Fibroblast of mammary gland (primary cell): ENCODE measurements around the gene SYNE1.
A peak's percentile ranks its signal among the peaks of the same experiment; 100 is the strongest.

Experiments used
- DNase-seq: peaks from one replicate; pipeline ENCODE4 v3.0.0-alpha.2; 2010; ENCODE audit warnings: low read depth
- H3K4me3 ChIP-seq: 2 replicates; pipeline ENCODE4 v1.5.1; 2011; ENCODE audit warnings: low read depth, mild to moderate bottlenecking, low read length, moderate library complexity; ENCODE audit not compliant: control insufficient read depth
- CTCF ChIP-seq: conservative IDR thresholded peaks from 2 replicates; pipeline ENCODE4 v1.5.1; 2011; ENCODE audit warnings: low read depth, low read length, inconsistent platforms; ENCODE audit not compliant: control insufficient read depth, insufficient read depth

Gene SYNE1

GRCh38 chr6:152375197-152375596, 262.0 kb downstream of the SYNE1 start:
- TF ChIP-seq CTCF, result no peak
- DNase-seq, result no peak
- no peak overlapping the region for H3K4me3 ChIP-seq

- no peak for TF ChIP-seq CTCF
- H3K4me3 ChIP-seq, result no peak overlapping the region
- DNase-seq, result no peak
Measured at GRCh38 chr6:152372945-152373344, 264.2 kb downstream of the SYNE1 start.

- no peak overlapping the region for H3K4me3 ChIP-seq
- no peak for DNase-seq
- no peak for TF ChIP-seq CTCF
Measured at GRCh38 chr6:152371775-152372174, 265.4 kb downstream of the SYNE1 start.

GRCh38 chr6:152368751-152369624, 268.2 kb downstream of the SYNE1 start:
- peak; percentile 27 for DNase-seq
- no peak for TF ChIP-seq CTCF
- H3K4me3 ChIP-seq, result no peak overlapping the region

- DNase-seq, result no peak
- no peak for TF ChIP-seq CTCF
- H3K4me3 ChIP-seq, result no peak overlapping the region
Measured at GRCh38 chr6:152364866-152365265, 272.3 kb downstream of the SYNE1 start.

GRCh38 chr6:152360034-152360433, 277.1 kb downstream of the SYNE1 start:
- H3K4me3 ChIP-seq, result no peak overlapping the region
- no peak for DNase-seq
- TF ChIP-seq CTCF, result no peak

GRCh38 chr6:152356662-152357061, 280.5 kb downstream of the SYNE1 start:
- no peak overlapping the region for H3K4me3 ChIP-seq
- DNase-seq, result peak; percentile 57
- peak; percentile 32 for TF ChIP-seq CTCF
